HG03108 (cell line): Measurements from ENCODE around the gene POU2F1.

Experiments used
- ATAC-seq: cut with Tn5 transposase; IDR thresholded peaks from one replicate; pipeline ENCODE4 v1.9.1; 2021; ENCODE audit warnings: moderate library complexity; ENCODE audit not compliant: unreplicated experiment

Gene POU2F1

GRCh38 chr1:167457936-167458584, 237.4 kb downstream of the POU2F1 start:
- no peak for ATAC-seq

GRCh38 chr1:167460836-167461235, 240.2 kb downstream of the POU2F1 start:
- no peak for ATAC-seq

DNA sequence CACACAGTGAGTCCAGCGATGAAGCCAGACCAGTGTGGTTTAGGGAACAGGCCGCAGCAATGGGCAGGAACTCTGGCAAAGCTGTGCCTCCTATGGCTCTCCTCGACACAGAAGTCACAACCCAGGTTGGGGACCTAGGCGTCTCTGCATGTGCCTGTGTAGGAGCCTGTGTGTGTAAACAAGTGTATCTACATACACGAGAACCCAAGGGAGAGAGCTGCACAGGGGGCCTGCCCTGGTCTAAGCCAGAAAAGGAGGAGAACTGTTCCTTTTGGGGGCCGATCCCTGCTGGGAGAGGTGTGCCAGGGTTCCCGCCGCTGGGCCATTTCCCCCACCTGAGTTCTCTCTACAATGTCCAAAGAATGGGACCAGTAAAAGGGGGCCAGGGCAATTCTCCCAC, 241.7 kb downstream of the POU2F1 start:
- ATAC-seq, result no peak

DNA sequence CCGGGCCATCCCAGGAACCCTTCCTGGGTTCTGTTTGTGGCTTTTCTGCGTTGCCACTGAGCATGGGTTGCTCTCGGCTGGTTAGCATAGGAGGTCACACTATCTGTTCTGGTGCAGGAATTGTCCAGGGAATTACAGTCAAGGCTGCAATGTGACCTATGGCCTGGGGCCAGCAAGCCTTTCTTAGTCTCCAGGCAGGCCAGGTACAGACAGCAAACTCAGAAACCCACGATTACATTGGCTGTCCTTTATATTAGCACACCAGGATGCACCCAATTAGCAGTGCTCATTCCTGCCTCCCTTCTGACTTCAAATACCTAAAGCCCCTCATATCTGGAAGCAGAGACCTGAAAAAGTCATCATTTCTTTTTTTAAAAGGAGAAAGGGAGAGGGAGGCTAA, 242.4 kb downstream of the POU2F1 start:
- no peak for ATAC-seq

- no peak for ATAC-seq
Observed at GRCh38 chr1:167463875-167464575, 243.3 kb downstream of the POU2F1 start.

GRCh38 chr1:167465018-167465417, 244.3 kb downstream of the POU2F1 start:
- ATAC-seq, result no peak

GRCh38 chr1:167465743-167466142, 245.1 kb downstream of the POU2F1 start:
- no peak for ATAC-seq

GRCh38 chr1:167467126-167467710, 246.5 kb downstream of the POU2F1 start:
- no peak for ATAC-seq

DNA sequence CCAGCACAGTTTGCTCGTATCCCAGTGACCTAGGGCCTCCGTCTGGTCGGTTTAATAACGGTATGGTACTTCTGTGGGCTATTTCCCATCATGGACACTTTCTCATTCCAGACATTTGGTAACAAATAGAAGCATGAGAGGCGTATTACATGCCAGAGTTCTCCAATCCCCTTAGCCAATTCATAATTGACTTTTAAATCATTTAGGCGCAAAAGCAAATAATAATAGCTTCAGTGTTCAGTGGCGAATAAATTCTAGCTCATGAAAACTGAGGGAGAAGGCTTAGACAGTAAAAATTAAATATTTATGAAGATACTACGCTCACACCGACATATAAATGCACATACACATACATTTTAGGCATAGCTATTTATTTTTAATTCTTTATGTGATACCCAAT, 247.1 kb downstream of the POU2F1 start:
- no peak for ATAC-seq

DNA sequence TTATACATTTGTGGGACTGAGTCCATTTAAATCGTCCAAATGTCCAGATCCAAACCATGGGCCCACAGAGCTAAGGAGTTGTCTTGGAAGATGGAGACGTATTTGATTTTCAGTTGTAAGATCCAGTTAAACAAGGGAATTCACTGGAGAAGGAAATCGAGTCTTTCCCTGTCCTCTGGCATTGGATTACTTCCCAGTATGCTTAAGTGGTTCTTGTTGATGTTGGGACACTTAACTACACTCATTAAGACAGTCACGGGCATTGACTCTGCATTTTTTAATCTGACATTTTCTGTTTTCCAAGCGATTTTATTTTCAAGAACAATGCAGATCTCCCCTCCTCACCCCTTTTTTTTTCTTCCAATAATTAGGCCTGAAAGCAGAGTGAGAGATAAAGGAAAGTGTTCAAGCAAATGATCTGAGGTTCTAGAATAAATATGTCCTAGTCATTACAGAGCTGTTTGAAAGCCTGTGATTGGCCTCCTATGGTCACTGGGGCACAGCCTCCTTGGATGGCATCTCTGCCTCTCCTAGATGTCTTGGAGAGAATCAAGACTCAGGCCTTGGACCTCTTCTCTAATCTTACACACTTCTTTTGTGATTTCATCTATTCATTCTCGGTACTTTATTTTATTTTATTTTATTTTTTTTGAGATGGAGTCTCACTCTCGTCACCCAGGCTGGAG, 248.7 kb downstream of the POU2F1 start:
- no peak for ATAC-seq

GRCh38 chr1:167471568-167471967, 250.9 kb downstream of the POU2F1 start:
- ATAC-seq, result no peak

DNA sequence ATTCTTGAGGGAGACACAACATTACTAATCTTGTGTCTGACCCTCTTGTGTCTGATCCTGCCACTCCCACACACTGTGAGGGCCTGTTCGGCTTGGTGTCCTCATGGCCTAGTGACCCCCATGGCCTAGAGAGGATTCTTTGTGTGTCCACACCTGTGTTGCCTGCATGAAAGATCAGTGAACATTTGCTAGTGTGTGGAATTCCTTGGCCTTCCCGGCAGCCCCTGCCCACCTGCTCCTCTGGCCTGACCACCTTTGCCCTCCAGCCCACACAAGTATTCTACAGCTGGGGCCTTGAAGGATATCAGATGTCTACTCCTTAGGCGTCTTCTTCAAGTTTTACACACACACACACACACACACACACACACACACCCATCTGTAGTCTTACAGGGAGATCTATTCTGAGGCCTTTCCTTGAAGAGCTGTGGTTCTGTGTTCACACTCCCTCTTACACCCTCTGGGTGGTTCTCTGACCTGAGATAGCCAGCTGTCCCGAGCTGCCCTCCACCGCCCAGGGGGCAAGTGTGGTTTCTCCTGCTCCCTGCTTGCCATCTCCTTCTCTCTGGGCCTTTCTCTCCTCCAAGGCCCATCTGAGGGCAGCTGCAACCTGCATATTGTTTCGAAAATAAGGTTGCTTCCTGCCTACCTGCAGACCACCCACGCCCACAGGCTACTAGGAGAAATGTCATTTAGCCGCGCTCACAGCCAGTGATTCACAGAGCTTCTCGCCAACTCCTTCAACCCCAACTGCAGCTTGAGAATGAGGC, 252.3 kb downstream of the POU2F1 start:
- no peak for ATAC-seq

DNA sequence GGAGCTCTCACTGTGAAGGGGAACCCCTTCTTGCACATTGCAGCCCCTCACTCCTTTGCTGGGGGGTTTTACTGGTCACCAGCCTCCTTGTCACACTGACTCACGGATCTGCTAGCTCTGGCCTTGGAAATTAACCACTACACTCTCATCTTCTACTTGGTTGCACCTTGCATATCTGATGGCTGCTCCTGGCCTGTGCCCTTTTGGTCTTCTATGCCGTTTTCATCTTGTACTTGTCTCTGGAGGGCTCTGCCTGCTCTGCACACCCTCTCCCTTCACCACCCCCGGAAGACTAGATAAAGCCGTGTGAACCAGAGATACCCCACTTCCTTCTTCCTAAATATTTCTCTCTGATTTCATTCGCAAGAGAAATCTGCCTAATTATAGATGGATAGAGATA, 253.1 kb downstream of the POU2F1 start:
- ATAC-seq, result no peak

- no peak for ATAC-seq
Observed at GRCh38 chr1:167474191-167474641, 253.5 kb downstream of the POU2F1 start.

DNA sequence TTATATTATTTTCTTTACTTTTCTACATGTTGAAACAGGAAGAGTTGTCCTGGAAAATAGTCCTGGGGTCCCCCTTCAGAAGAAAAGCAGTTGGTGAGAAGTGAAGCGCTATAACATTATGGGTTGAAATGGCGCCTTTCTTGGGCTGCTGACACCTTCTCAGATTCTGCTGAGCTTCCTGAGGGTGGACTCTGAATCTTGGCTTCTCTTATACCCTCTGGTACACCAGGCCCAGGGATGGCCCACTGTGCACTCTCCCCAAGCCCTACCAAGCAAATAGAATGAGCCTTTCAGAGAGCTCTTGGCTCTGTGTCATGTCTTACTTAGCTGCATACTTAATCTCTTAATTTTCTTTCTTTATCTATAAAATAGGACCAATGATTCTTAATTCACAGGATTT, 255.4 kb downstream of the POU2F1 start:
- ATAC-seq, result no peak
